Hair follicle dermal papilla cell (primary cell): ENCODE measurements around the gene LRRN4. TPM values are rescaled to one million over a fixed set of nuclear protein-coding genes. Genes with fewer than 3 reads are reported as not detected.

ENCODE experiments used
- small RNA-seq: library from RNA; depleted of rRNA; stranded (forward); fragments of <200 nt; gene quantifications from one replicate; pipeline ENCODE3, GENCODE V24; 2012
- total RNA-seq: library from RNA; depleted of rRNA; stranded (reverse); fragments of >200 nt; gene quantifications from 2 replicates; pipeline ENCODE4 v1.2.3, GENCODE V29; 2012

Gene LRRN4
- total RNA-seq = 0.12 and 0.16 TPM in 2 replicates

GRCh38 chr20:6053776-6054688 is at the start of gene LRRN4:
LRRN4 (minus strand) TSS chr20:6054060; CDS start chr20:6052799, 1,261 bp downstream.

Small RNA genes within 50 kb of the gene (small RNA-seq; reads per million reads assigned to genes)
- gene RN7SL498P = not detected

Other genes with a start within 250 kb of the LRRN4 start
- gene CHGB, start 142.6 kb downstream of the LRRN4 start, total RNA-seq = not detected in 2 replicates
- 4.9 and 5.6 TPM in 2 replicates for gene TRMT6, start 103.5 kb downstream of the LRRN4 start, total RNA-seq
- gene MCM8, start 103.4 kb downstream of the LRRN4 start, total RNA-seq = 3.2 and 4.5 TPM in 2 replicates
- 35.6 and 44.8 TPM in 2 replicates for gene CRLS1, start 47.9 kb downstream of the LRRN4 start, total RNA-seq
- gene FERMT1, start 69.0 kb upstream of the LRRN4 start, total RNA-seq = 3.8 and 3.9 TPM in 2 replicates